ENCODE measurements around the gene MLLT6.

MLLT6 gene

DNA sequence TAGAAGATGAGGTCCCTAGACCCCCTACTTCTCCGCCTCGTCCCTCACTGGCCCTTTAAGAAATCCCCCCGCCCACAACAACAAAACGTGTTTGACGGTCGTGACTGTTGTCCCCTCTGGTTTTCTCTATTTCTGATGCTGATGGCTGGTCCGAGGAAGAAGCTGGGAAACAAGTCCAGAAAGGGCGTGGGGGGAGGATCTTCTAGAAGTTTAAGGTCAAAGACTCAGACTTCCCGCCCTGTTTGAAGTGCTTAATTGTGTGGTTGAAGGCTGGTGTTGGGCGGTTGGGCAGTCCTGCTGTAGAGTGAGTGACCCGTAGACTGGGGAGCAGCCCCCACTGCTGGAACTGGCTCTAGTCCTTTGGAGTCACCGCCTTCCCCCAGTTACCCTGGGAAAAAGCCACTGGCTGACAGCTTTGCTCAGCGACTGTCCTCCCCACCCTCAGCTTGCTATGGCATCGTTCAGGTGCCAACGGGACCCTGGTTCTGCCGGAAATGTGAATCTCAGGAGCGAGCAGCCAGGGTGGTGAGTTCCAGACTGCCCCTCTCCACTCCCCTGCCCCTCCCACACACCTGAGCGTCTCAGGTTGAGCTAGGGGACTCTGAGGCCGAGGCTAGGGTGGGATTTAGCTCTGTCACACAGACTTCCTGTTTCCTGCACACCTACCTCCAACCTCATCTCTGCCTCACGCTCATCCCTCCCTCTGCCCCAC is 1.6 kb downstream of the MLLT6 start:
- peak; percentile 38 for DNase-seq (ENCODE audit: low spot score)

DNA sequence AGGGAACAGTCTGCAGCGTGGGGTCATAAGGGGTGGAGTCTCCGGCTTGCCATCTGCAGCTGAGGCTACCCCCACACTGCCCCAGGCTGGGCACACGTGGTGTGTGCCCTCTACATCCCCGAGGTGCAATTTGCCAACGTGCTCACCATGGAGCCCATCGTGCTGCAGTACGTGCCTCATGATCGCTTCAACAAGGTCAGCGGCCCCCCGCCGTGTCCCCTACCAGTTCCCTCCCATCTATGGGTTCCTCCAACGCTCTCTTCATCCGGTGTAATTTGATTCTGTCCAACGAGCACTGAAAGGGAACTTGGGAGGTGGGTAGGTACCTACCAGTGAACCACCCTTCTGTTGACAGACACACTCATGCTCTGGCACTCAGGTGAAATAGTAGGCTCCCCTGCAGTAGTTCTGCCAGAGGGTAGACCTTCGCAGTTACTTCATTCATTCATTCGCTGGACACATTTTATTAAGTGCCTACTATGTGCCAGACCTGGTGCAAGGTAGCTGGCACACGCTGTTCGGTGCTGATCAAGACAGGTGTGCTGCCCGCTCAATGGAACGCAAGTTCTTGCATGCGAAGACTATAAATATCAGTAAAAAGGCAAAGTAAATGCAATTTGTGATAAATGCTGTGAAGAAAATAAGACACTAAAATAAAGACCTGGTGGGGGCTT is 2.7 kb downstream of the MLLT6 start:
- DNase-seq (ENCODE audit: low spot score) = no peak

DNA sequence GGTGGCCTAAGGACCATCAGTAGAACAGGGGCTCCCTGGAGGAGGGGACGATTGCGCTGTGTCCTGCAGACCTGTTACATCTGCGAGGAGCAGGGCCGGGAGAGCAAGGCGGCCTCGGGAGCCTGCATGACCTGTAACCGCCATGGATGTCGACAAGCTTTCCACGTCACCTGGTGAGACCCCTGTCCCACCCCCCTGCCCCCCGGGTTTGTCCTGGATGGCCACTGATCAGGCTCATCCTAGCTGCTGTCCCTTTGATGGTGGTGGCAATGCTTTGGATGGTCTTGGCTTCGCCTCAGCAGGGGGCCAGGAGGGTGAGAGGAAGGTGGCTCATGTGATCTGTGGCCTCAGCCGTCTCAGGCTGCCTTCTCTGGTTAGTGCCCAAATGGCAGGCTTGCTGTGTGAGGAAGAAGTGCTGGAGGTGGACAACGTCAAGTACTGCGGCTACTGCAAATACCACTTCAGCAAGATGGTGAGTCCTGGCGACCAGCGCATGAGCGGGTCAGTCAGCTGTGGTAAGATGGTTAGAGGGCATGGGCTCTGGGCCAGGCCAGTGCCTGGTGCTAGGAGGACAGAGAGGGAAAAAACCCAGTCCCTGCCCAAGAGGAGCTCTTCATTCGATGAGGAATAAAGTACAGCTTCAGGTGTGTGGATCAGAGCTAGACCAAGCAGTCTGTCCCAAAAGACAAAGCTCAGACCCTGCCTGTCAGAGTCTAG is 4.2 kb downstream of the MLLT6 start:
- no peak for DNase-seq (ENCODE audit: low spot score)

DNA sequence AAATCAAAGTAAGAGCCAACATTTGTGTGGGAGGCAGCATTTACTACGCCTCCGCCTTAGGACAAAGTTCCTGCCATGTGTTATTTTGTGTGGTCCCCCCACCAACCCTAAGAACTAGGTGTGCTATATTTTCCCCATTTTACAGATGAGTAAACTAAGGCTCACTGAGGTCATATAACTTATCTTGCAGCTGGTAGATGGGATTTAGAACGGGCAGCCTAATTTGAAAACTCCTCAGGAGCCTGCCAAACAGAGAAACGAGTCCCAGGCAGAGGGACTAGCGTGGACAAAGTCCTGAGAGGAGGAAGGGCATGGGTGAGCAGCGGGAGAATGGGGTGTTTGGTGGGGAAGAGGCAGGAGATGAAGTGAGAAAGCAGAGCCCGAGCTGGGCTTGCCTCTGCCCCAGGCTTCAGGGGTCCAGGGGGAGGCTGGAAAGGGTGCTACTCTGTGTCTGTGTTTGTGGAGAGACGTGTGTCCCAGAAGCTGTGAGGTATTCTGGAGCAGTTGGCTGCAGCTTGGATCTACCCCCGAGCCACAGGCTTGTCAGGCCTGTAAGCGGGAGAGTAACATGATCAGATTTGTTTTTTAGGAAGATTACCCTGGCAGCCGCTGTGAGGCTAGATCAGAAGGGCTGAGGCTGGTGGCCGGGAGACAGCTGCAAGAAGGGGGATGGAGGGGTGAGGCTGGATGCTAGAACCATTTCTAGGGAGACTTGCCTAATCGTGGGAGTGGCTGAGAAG is 5.0 kb downstream of the MLLT6 start:
- DNase-seq (ENCODE audit: low spot score) = no peak

DNA sequence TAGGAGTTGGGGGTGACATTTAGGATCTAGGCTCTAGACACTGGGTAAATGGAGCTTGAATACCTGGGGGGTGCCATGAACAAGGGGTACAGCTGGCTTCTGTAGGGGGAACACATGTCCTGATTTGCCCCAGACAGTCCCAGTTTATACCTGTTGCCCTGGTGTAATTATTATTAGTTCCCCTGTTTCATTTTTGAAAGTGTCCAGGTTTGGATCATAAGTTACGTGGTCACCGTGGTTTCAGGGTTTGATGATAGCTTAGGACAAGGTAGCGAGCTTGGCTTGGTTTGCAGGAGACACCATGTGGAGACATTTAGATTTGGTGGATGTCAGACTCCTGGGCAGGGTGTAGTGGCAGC is 5.5 kb downstream of the MLLT6 start:
- DNase-seq (ENCODE audit: low spot score) = no peak

DNA sequence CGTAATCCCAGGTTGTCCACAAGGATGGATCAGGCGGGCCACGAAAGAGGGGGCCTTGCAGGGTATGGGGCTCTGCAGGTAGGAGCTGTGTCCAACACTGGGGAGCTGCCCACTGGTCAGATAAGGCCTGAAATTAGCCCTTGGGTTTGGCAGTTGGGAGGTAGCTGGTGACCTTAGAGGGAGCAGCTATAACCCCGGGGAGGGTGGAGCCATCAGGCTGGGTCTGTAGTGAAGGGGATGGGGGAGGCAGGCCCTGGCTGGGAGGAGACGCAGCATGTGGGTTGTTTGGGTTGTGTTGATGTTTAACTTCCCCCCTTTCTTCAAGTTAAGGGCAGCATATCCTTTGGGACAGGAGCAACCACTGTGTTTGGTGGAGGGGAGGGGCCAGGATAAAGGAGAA is 5.9 kb downstream of the MLLT6 start:
- DNase-seq (ENCODE audit: low spot score) = no peak

DNA sequence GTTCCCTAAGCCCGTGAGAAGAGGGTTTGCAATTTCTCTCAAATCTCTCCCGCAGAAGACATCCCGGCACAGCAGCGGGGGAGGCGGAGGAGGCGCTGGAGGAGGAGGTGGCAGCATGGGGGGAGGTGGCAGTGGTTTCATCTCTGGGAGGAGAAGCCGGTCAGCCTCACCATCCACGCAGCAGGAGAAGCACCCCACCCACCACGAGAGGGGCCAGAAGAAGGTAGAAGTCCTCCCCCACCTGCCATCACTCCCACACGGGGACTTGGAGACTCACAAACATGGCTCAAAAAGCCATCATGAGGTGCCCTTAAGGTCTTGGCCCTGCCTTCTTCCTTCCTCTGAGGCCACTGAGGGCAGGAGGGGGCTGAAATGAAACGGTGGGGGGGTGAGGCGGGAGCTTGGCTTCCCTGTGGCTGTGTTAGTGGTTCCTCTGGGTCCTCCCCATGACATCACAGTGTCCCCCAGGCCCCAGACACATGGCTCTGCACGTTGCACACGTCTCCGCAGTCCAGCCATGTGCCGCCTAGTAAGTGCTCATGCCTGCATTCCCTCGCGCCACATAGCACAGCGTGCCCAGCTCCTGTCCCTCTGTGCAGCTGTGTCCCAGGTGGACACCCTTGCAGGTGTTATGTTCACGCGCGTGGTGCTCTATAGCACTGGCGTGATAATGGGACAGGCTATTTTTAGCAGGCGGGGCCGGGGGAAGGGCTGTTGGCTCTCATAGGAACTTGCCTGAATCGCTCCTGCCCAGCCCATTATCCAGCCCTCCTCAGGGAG is 6.9 kb downstream of the MLLT6 start:
- DNase-seq (ENCODE audit: low spot score) = no peak

DNA sequence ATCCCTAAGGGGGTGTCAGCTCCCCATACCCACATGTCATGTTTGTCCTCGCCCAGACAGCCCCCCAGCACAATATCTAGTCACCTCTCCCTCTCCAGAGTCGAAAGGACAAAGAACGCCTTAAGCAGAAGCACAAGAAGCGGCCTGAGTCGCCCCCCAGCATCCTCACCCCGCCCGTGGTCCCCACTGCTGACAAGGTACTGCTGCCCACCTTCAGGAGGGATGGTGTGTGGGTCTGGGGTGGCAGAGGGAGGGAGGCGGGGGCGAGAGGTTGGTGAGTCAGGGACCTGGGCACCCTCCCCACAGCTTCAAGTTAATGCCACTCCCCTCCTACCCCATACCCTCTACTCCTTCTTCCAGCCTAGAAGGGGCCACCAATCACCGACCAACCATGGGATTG is 7.5 kb downstream of the MLLT6 start:
- DNase-seq (ENCODE audit: low spot score) = no peak

DNA sequence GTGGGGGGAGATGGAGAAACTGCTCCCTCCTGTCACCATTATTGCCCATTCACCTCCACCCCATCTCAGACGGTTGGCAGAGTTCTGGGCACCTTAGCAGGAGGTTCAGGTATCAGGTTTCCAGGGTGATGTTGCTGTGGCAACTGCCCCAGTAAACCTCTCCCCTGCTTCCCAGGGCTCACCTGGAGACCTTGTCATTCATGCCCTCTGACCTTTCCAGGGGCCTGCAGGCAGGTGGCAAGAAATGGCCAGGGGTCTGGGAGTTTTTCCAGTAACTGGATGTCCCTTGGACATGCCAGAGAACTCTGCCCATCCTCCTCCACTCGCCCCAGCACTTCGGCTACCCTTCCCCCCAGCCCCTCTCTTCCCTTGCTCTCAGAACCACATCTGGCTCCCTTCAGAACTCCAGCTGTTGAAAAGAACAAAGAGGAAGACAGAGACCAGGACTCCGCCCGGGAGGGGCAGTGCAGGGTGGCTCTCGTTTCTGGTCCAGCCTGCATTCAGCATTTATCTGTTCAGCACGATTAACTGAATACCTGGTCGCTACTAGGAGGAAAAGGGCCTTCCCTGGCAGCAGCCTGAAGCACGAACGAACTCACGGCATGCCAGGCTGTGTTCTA is 8.5 kb downstream of the MLLT6 start:
- DNase-seq (ENCODE audit: low spot score) = no peak

DNA sequence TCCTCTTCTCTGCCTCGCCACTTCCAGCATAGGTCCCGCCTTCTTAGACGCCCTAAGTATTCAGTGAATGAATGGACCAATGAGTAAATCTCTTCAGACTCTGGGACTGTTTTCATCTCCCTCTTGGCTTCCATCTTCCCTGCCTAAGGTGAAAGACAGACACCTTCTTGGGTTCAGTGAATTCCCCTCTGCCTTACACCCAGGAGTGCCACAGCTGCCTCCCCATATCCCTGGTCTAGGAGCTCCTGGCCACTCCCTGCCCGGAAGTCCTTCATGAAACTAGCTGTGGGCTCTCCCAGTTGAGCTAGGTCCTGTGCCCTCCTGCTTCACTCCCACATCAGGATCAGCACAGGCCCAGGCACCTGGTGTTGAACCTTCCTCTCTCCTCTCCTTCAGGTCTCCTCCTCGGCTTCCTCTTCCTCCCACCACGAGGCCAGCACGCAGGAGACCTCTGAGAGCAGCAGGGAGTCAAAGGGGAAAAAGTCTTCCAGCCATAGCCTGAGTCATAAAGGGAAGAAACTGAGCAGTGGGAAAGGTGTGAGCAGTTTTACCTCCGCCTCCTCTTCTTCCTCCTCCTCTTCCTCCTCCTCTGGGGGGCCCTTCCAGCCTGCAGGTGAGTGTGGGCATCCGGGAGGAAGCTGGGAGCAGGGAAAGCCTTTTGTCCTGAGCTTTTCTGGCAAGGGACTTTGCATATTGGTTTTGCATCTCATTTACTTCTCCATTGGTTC is 10.3 kb downstream of the MLLT6 start:
- no peak for DNase-seq (ENCODE audit: low spot score)

DNA sequence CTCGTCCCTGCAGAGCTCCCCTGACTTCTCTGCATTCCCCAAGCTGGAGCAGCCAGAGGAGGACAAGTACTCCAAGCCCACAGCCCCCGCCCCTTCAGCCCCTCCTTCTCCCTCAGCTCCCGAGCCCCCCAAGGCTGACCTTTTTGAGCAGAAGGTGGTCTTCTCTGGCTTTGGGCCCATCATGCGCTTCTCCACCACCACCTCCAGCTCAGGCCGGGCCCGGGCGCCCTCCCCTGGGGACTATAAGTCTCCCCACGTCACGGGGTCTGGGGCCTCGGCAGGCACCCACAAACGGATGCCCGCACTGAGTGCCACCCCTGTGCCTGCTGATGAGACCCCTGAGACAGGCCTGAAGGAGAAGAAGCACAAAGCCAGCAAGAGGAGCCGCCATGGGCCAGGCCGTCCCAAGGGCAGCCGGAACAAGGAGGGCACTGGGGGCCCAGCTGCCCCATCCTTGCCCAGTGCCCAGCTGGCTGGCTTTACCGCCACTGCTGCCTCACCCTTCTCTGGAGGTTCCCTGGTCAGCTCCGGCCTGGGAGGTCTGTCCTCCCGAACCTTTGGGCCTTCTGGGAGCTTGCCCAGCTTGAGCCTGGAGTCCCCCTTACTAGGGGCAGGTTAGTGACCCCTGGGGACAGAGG is 11.4 kb downstream of the MLLT6 start:
- no peak for DNase-seq (ENCODE audit: low spot score)

DNA sequence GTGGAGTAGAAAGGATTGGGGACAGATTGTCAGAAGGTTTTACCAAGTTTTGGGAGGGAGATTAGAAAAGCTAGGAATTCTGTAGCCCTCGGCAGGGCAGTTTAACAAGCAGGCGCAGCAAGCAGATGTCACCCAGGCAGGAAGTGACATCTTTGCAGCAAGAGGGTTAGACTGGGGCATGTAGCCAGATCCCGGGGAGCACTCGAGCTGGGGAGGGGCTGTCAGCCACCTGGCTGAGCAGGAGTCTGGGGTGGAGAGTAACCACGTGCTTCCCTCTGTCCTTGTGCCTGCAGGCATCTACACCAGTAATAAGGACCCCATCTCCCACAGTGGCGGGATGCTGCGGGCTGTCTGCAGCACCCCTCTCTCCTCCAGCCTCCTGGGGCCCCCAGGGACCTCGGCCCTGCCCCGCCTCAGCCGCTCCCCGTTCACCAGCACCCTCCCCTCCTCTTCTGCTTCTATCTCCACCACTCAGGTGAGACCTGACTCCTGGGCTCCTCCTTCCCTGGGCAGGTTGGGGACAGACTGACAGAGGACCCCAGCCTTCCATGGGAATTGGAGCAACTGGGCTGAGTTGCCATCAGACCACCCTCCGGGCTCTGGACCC is 12.2 kb downstream of the MLLT6 start:
- no peak for DNase-seq (ENCODE audit: low spot score)

DNA sequence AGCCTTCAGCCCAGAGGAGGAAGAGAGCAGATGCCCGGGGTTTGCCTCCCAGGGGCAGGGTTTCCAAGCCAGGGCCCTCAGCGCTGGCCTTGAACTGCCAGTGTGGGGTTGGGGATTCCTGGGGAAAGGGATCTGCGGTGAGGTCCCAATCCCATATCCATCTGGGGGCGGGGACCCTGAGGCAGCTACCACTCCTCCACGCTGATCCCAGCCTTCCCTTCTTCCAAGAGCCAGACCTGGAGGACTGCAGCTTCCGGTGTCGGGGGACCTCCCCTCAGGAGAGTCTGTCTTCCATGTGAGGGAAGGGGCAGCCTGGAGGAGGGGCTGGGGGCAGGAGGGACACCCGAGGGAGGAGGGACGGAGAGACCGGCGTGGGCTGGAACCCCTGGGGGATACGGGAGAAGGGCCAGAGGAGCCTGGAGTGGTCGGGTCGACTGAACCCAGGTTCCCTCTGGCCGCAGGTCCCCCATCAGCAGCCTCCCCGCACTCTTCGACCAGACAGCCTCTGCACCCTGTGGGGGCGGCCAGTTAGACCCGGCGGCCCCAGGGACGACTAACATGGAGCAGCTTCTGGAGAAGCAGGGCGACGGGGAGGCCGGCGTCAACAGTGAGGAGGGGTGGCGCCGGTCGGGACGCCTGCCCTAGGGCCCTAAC is 14.3 kb downstream of the MLLT6 start:
- peak; percentile 43 for DNase-seq (ENCODE audit: low spot score)

DNA sequence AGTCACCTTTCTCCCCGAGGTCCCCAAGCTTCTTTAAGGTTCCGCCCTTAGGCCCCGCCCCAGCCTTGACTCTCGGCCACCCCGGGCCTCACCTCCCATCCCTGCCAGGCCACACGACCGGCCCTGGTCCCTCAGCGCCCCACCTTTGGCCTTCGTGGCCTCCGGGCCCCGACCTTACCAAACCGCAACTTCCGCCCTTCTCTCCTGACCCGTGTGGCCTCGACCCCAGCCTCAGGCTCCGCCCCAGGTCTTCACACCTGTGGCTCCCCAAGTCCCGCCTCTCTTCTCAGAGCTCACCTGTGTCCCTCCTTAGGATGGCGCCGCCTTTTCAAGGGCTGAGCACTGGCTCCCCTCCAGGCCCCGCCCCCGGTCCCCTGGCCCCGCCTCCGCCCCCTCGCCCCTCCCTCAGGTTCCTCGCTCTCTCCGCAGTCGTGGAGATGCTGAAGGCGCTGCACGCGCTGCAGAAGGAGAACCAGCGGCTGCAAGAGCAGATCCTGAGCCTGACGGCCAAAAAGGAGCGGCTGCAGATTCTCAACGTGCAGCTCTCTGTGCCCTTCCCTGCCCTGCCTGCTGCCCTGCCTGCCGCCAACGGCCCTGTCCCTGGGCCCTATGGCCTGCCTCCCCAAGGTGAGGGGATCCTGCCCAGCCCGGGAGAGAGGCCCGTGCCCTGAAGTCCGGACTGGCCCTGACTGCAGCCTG is 15.0 kb downstream of the MLLT6 start:
- peak; percentile 84 for DNase-seq (ENCODE audit: low spot score)

DNA sequence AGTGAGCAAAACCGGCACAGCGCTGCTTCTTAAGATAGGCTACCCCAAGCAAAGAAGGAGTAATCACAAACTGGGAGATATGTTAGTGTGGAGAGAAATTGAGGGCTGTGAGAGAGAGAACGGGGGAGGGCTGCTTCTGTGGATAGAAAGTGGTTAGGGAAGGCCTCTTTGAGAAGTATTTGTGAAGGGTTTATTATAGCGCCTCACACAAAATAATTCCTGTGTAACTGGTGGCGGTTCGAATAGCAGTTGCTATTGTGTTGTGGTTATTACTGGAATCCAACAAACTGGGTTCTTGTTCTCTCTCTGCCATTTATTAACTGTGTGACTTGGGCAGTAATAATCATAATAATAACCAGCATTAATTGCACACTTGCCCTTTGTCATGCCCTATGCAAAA is 15.9 kb downstream of the MLLT6 start:
- no peak for DNase-seq (ENCODE audit: low spot score)

DNA sequence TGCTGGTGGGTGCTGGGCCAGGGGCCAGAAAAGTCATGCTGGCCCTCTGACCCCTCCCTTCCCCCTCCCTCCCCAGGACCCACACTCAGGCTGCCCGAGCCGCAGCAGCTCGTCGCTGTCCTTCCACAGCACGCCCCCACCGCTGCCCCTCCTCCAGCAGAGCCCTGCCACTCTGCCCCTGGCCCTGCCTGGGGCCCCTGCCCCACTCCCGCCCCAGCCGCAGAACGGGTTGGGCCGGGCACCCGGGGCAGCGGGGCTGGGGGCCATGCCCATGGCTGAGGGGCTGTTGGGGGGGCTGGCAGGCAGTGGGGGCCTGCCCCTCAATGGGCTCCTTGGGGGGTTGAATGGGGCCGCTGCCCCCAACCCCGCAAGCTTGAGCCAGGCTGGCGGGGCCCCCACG is 16.7 kb downstream of the MLLT6 start:
- DNase-seq (ENCODE audit: low spot score) = no peak

DNA sequence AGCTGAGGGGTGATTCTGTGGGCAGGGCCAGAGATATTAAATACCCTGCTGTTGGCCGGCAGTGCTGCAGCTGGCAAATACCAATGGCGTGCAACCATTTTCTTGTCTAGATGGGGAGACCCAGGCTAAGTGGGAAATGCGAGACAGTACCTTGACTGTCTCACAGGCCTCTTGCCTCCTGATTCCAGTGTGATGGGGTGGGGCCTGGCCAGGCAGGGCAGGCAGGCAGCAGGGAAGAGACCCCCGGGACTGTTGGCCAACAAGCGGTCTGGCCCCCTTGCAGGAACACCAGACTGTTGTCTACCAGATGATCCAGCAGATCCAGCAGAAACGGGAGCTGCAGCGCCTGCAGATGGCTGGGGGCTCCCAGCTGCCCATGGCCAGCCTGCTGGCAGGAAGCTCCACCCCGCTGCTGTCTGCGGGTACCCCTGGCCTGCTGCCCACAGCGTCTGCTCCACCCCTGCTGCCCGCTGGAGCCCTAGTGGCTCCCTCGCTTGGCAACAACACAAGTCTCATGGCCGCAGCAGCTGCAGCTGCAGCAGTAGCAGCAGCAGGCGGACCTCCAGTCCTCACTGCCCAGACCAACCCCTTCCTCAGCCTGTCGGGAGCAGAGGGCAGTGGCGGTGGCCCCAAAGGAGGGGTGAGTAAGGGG is 19.4 kb downstream of the MLLT6 start:
- no peak for DNase-seq (ENCODE audit: low spot score)

DNA sequence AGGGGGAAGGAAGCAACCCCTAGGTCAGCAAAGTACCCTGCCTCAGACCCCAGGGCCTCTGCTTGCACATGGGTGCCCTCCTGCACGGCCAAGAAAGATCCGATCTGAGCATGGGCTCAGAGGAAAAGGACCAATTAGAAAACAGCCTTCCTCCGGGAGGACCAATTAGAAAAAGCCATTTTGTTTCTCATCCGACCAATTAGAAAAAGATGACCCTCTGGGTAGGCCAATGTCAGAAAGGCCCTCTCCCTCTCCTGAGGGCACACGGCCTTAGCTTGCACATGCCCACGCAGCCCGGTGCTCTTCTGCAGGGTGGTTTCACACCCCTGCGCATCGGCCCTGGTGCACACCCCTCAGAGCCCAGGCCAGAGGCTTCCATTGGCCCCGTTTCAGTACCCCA is 20.0 kb downstream of the MLLT6 start:
- DNase-seq (ENCODE audit: low spot score) = no peak

Data from iPS-NIHi11 (cell line).